HepG2 (cell line): Measurements from ENCODE around the gene NPPC. TPM values are rescaled to one million over a fixed set of nuclear protein-coding genes. Genes with fewer than 3 reads are reported as not detected.

Source experiments
- ATAC-seq: fragments of 200-7000 bp; cut with Tn5 transposase; 3 replicates; pipeline ENCODE4 v1.9.1; 2020; ENCODE audit warnings: mild to moderate bottlenecking, moderate library complexity
- BruUV-seq: library from RNA; stranded (reverse); fragments of 400-500 nt; replicated peaks from 2 replicates; lab custom pipeline; 2021; lab: Mats Ljungman, UMichigan
- CTCF ChIA-PET: fragments of 300-600 bp; formaldehyde crosslinking; extraction: SDS; loops from one replicate; lab custom pipeline; 2021; ENCODE audit warnings: low total read pairs, inconsistent platforms, low intra/inter-chr PET ratio; lab: Yijun Ruan, JAX
- POLR2A ChIA-PET: fragments of 350-600 bp; sonication (Branson Sonifier 250); formaldehyde crosslinking; loops from one replicate; lab custom pipeline; 2020; ENCODE audit warnings: antibody characterized with exemption, inconsistent platforms; lab: Yijun Ruan, JAX
- DNase-seq: peaks from one replicate; pipeline ENCODE4 v3.0.0-alpha.2; 2015; ENCODE audit warnings: low spot score
- FAIRE-seq: peaks from 3 replicates; lab custom pipeline; 2011; peaks lifted over from hg19 to GRCh38; lab: Jason Lieb, UNC
- H2AFZ ChIP-seq: one replicate; pipeline ENCODE4 v1.6.1; 2011; ENCODE audit warnings: low read length, inconsistent platforms
- H3K27ac ChIP-seq: fragments of 300-600 bp; 3 replicates; pipeline ENCODE4 v1.8.0; 2011; ENCODE audit warnings: mixed run types, mild to moderate bottlenecking, mixed read lengths, low read length, inconsistent platforms; ENCODE audit not compliant: insufficient read depth; ENCODE audit errors: extremely low read length
- H3K27me3 ChIP-seq, 2 experiments: fragments of 200-600 bp in 1 of 2; 2 replicates in 1 of 2; 3 replicates in 1 of 2; pipeline versions ENCODE4 v1.6.0 to v1.8.0; 2011; ENCODE audit warnings: low read length in 2 of 2, mild to moderate bottlenecking in 2 of 2, moderate library complexity in 2 of 2, inconsistent platforms in 1 of 2; ENCODE audit not compliant: insufficient read depth in 2 of 2, control insufficient read depth in 1 of 2
- H3K36me3 ChIP-seq, 2 experiments: fragments of 200-600 bp in 1 of 2; replicated peaks in 1 of 2; 2 replicates in 1 of 2; 3 replicates in 1 of 2; pipeline versions ENCODE4 v1.5.1 to v1.8.0; 2011; ENCODE audit warnings: low read length in 2 of 2, inconsistent platforms in 1 of 2; ENCODE audit not compliant: insufficient read depth in 2 of 2, control insufficient read depth in 1 of 2
- H3K4me1 ChIP-seq: 2 replicates; pipeline ENCODE4 v1.5.1; 2012; ENCODE audit warnings: low read length, inconsistent platforms; ENCODE audit not compliant: insufficient read depth
- H3K4me2 ChIP-seq: 2 replicates; pipeline ENCODE4 v1.6.0; 2011; ENCODE audit warnings: low read depth, low read length, inconsistent platforms
- H3K4me3 ChIP-seq, 3 experiments: fragments of 200-600 bp in 1 of 3; sonication (generic), shearing (Covaris generic) in 1 of 3; replicated peaks in 1 of 3; 2 replicates each; pipeline ENCODE4 v1.5.1; 2011 to 2016; ENCODE audit warnings: low read length in 3 of 3, inconsistent platforms in 2 of 3, low read depth in 2 of 3, mild to moderate bottlenecking in 2 of 3, control low read depth in 1 of 3, mixed read lengths in 1 of 3; ENCODE audit not compliant: insufficient read depth in 1 of 3
- H3K79me2 ChIP-seq: one replicate; pipeline ENCODE4 v1.6.1; 2011; ENCODE audit warnings: low read length, inconsistent platforms; ENCODE audit not compliant: insufficient read depth
- H3K9ac ChIP-seq: 2 replicates; pipeline ENCODE4 v1.6.0; 2011; ENCODE audit warnings: mild to moderate bottlenecking, low read depth, low read length, inconsistent platforms; ENCODE audit not compliant: insufficient read depth
- H3K9me3 ChIP-seq: 2 replicates; pipeline ENCODE4 v1.5.1; 2012; ENCODE audit warnings: mild to moderate bottlenecking, low read length
- H4K20me1 ChIP-seq: 2 replicates; pipeline ENCODE4 v1.6.0; 2011; ENCODE audit warnings: inconsistent platforms, mild to moderate bottlenecking, low read length, moderate library complexity; ENCODE audit not compliant: insufficient read depth
- ADNP ChIP-seq: sonication (generic); formaldehyde crosslinking; IDR thresholded peaks from 2 replicates; pipeline ENCODE4 v1.4.0; 2020; ENCODE audit warnings: missing genetic modification reagents
- BRCA1 ChIP-seq: sonication (generic); formaldehyde crosslinking; IDR thresholded peaks from 2 replicates; pipeline ENCODE4 v1.4.0; 2020; ENCODE audit warnings: missing genetic modification reagents
- CENPT ChIP-seq: sonication (generic); formaldehyde crosslinking; IDR thresholded peaks from 2 replicates; pipeline ENCODE4 v1.8.0; 2022; ENCODE audit warnings: low read depth, mild to moderate bottlenecking, moderate library complexity, missing genetic modification reagents
- CHD2 ChIP-seq: IDR thresholded peaks from 2 replicates; pipeline ENCODE4 v1.6.1; 2011; ENCODE audit warnings: low read depth, low read length, improper control_type of control experiment
- CTCF ChIP-seq: sonication (generic); formaldehyde crosslinking; IDR thresholded peaks from 2 replicates; pipeline ENCODE4 v1.5.0; 2020; ENCODE audit warnings: mild to moderate bottlenecking, missing genetic modification reagents, moderate library complexity
- DMAP1 ChIP-seq: IDR thresholded peaks from 2 replicates; pipeline ENCODE4 v1.6.1; 2016
- ESRRA ChIP-seq: sonication (generic); formaldehyde crosslinking; IDR thresholded peaks from 2 replicates; pipeline ENCODE4 v1.5.1; 2020; ENCODE audit warnings: mild to moderate bottlenecking, low read depth, missing genetic modification reagents
- FLYWCH1 ChIP-seq: sonication (generic); formaldehyde crosslinking; IDR thresholded peaks from 2 replicates; pipeline ENCODE4 v1.8.1; 2023; ENCODE audit warnings: mild to moderate bottlenecking, missing genetic modification reagents
- NFYC ChIP-seq: IDR thresholded peaks from 2 replicates; pipeline ENCODE4 v1.6.1; 2016; ENCODE audit warnings: missing genetic modification reagents, missing compliant biosample characterization
- TAF15 ChIP-seq: fragments of 200-400 bp; formaldehyde crosslinking; IDR thresholded peaks from one replicate; pipeline ENCODE4 v1.6.1; 2018; ENCODE audit warnings: mild to moderate bottlenecking, low read depth, low read length; ENCODE audit not compliant: poor library complexity, severe bottlenecking
- ZKSCAN5 ChIP-seq: sonication (generic); formaldehyde crosslinking; IDR thresholded peaks from 2 replicates; pipeline ENCODE4 v1.5.1; 2020; ENCODE audit warnings: mild to moderate bottlenecking, missing genetic modification reagents
- ZNF747 ChIP-seq: sonication (generic); formaldehyde crosslinking; IDR thresholded peaks from 2 replicates; pipeline ENCODE4 v1.8.1; 2023; ENCODE audit warnings: missing genetic modification reagents, mild to moderate bottlenecking, borderline replicate concordance
- ZNF749 ChIP-seq: sonication (generic); formaldehyde crosslinking; IDR thresholded peaks from 2 replicates; pipeline ENCODE4 v1.8.0; 2022; ENCODE audit warnings: mild to moderate bottlenecking, missing genetic modification reagents, moderate library complexity, borderline replicate concordance
- WGBS: methylation state at CpG from one replicate; pipeline ENCODE4 v1.1.6; 2017; ENCODE audit warnings: low lambda C conversion rate; 5-methylcytosine and 5-hydroxymethylcytosine counted together
- in situ Hi-C: cut with HindIII; loops from 2 replicates; pipeline ENCODE4 v1.10.0; 2017; ENCODE audit warnings: low pct_unique_long_range_greater_than_20kb; ENCODE audit not compliant: extremely low pct_ligation_motif_present
- intact Hi-C: fragments of 100-400 bp; cut with micrococcal nuclease; formaldehyde crosslinking; loops from one replicate; pipeline ENCODE4 v1.10.0; 2022; ENCODE audit not compliant: unreplicated experiment
- polyA plus RNA-seq, 8 experiments: library from polyadenylated mRNA; depleted of rRNA in 3 of 8; stranded (reverse) in 7 of 8; unstranded in 1 of 8; fragments of >200 nt; fragmentation: Illumina TruSeq in 4 of 8; extraction: Trizol in 4 of 8; gene quantifications; 2 replicates each; pipeline versions ENCODE4 v1.2.1 to v1.2.3, GENCODE V29; 2011 to 2016; ENCODE audit warnings: low read depth in 4 of 8, missing spikeins in 1 of 8, mixed read lengths in 1 of 8; ENCODE audit not compliant: insufficient read depth in 1 of 8
- total RNA-seq, 5 experiments: library from RNA; depleted of rRNA; stranded (reverse); fragments of >200 nt; fragmentation: Illumina TruSeq; extraction: Trizol; gene quantifications; 2 replicates each; pipeline ENCODE4 v1.2.3, GENCODE V29; 2016; ENCODE audit warnings: low read depth in 1 of 5
- TF ChIP-seq, protein P1 (sequence below): sonication (generic); formaldehyde crosslinking; IDR thresholded peaks from 2 replicates; pipeline ENCODE4 v1.8.0; 2022; ENCODE audit warnings: mild to moderate bottlenecking, missing genetic modification reagents
- TF ChIP-seq, protein P2 (sequence below): sonication (generic); formaldehyde crosslinking; IDR thresholded peaks from 2 replicates; pipeline ENCODE4 v1.4.0; 2020; ENCODE audit warnings: missing genetic modification reagents

The NPPC gene
- total and polyA plus RNA-seq, 2 of the 13 experiments (the other 11 are each of a cell fraction or from before 2014, with no cell fraction given): 0.11 TPM; not detected in 1

DNA sequence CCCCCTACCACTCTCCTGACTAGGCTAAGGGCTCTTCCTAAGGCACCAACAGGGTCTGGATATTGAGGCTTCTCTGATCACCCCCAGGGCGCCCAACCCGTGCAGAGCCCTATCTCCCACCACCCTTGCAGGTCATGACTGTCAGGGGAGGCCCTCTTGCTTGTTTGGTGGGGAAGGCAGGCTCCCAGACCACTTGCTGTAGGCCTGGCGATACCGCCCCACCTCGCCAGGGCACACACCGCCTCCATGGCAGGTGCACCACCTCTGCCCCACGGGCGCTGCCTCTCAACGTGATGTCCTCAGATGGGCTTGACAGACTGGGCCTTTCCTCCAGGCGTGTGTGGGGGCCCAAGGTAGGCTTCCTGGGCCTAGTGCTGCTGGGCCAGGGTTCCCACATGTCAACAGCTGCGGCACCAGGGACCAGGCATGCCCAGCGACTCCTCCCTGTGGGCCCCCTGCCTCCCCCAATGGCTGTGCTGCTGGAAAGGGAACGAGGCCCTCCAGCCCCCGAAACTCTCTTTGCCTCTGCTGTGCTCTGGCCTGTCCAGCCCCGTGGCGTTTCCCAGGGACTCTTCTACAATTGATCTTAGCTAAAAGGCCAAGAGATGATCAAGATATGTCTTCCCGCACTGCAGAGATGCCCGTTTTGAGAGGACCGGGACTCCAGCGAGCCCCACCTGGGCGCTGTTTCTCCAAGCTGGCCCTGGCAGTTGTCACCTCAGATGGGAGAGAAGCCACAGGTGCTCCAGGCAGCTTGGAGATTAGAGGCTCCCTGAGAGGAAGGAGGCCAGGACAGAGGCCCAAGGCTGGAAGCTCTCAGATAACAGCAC lies 7.5 kb downstream of the NPPC start:
- ATAC-seq: no peak
- in situ Hi-C loops: no loop called here
- H3K27me3 ChIP-seq: peaks cover 10 to 89% of the 10 kb centered on the region in 2 experiments; a peak in 4 of 5 replicates
- H3K79me2 ChIP-seq: no peaks in the 10 kb centered on the region
- H3K36me3 ChIP-seq: no peaks in the 10 kb centered on the region
- DNase-seq: no peak
- ChIA-PET POLR2A (no interaction called here), CTCF (no interaction called here)
- WGBS: 56% methylated on average over 18 of the region's 21 CpGs
- H2AFZ ChIP-seq: no peak overlapping the region
- no peak overlapping the region for H3K9ac ChIP-seq
- H3K9me3 ChIP-seq: no peaks in the 10 kb centered on the region
- no peak for FAIRE-seq
- H3K4me1 ChIP-seq: peaks cover 11% of the 10 kb centered on the region; the same call in 1 of the 2 replicates
- no peak overlapping the region for H3K27ac ChIP-seq
- no peak overlapping the region for H3K4me2 ChIP-seq
- no TSS peak for BruUV-seq
- no peaks in the 10 kb centered on the region for H4K20me1 ChIP-seq
- no peak overlapping the region for H3K4me3 ChIP-seq
- intact Hi-C loops: no loop called here
- TF ChIP-seq, protein P1, sequence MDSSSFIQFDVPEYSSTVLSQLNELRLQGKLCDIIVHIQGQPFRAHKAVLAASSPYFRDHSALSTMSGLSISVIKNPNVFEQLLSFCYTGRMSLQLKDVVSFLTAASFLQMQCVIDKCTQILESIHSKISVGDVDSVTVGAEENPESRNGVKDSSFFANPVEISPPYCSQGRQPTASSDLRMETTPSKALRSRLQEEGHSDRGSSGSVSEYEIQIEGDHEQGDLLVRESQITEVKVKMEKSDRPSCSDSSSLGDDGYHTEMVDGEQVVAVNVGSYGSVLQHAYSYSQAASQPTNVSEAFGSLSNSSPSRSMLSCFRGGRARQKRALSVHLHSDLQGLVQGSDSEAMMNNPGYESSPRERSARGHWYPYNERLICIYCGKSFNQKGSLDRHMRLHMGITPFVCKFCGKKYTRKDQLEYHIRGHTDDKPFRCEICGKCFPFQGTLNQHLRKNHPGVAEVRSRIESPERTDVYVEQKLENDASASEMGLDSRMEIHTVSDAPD (CRISPR knock-in tag): no peak
- TF ChIP-seq ZNF747 (CRISPR knock-in tag) (no peak), CHD2 (no peak), ZNF749 (CRISPR knock-in tag) (no peak), DMAP1 (CRISPR knock-in tag) (no peak), CENPT (CRISPR knock-in tag) (no peak), BRCA1 (CRISPR knock-in tag) (no peak), NFYC (no peak), ADNP (no peak), TAF15 (no peak), CTCF (CRISPR knock-in tag) (no peak), FLYWCH1 (CRISPR knock-in tag) (no peak), ZKSCAN5 (no peak), ESRRA (CRISPR knock-in tag) (no peak)
- TF ChIP-seq, protein P2, sequence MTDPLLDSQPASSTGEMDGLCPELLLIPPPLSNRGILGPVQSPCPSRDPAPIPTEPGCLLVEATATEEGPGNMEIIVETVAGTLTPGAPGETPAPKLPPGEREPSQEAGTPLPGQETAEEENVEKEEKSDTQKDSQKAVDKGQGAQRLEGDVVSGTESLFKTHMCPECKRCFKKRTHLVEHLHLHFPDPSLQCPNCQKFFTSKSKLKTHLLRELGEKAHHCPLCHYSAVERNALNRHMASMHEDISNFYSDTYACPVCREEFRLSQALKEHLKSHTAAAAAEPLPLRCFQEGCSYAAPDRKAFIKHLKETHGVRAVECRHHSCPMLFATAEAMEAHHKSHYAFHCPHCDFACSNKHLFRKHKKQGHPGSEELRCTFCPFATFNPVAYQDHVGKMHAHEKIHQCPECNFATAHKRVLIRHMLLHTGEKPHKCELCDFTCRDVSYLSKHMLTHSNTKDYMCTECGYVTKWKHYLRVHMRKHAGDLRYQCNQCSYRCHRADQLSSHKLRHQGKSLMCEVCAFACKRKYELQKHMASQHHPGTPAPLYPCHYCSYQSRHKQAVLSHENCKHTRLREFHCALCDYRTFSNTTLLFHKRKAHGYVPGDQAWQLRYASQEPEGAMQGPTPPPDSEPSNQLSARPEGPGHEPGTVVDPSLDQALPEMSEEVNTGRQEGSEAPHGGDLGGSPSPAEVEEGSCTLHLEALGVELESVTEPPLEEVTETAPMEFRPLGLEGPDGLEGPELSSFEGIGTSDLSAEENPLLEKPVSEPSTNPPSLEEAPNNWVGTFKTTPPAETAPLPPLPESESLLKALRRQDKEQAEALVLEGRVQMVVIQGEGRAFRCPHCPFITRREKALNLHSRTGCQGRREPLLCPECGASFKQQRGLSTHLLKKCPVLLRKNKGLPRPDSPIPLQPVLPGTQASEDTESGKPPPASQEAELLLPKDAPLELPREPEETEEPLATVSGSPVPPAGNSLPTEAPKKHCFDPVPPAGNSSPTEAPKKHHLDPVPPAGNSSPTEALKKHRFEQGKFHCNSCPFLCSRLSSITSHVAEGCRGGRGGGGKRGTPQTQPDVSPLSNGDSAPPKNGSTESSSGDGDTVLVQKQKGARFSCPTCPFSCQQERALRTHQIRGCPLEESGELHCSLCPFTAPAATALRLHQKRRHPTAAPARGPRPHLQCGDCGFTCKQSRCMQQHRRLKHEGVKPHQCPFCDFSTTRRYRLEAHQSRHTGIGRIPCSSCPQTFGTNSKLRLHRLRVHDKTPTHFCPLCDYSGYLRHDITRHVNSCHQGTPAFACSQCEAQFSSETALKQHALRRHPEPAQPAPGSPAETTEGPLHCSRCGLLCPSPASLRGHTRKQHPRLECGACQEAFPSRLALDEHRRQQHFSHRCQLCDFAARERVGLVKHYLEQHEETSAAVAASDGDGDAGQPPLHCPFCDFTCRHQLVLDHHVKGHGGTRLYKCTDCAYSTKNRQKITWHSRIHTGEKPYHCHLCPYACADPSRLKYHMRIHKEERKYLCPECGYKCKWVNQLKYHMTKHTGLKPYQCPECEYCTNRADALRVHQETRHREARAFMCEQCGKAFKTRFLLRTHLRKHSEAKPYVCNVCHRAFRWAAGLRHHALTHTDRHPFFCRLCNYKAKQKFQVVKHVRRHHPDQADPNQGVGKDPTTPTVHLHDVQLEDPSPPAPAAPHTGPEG (CRISPR knock-in tag): no peak
